ENCODE results near the gene STK24.

DNA sequence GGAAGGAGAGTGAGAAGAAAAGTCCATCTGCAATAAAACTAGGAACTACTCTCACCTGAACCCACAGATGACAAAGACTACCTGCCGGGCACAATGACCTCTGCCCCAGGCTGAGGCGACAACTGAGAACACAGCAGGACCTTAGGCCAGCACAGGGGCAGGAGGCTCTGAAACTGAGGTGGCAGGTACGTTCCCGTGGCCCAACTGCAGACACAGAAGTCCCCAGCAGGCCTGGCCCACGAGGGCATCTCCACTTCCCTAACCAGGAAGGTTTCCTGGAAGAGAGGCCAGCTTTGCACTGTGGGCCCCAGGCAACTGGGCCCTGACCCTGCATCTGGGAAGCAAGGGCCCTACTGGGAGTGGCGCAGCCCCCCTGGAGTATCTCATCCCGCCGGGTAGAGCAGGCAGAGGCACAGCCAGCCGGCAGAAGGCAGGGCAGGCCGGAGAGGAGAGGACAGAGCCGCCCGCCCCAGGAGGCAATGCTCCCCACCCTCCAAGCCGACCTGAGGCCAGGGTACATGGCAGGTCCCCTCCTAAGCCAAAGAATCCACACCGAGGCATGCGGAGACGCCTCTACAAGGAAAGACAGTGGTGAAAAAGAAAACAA is 32.7 kb downstream of the STK24 start:
- TF ChIP-seq FOXM1 (IDR thresholded peaks at IDR 0.05; ENCODE audit: borderline replicate concordance, low read depth) (no peak), EP300 (IDR thresholded peaks at IDR 0.05; ENCODE audit: borderline replicate concordance) (no peak), USF1 (IDR thresholded peaks at IDR 0.05) (no peak), TAF1 (IDR thresholded peaks at IDR 0.05; ENCODE audit: low read depth) (no peak), YY1 (IDR thresholded peaks at IDR 0.05; ENCODE audit: low read depth) (no peak), CREB1 (IDR thresholded peaks at IDR 0.05; ENCODE audit: low read depth) (no peak), RAD21 (IDR thresholded peaks at IDR 0.05; ENCODE audit: low read depth) (no peak), CEBPB (IDR thresholded peaks at IDR 0.05) (no peak), TEAD4 (IDR thresholded peaks at IDR 0.05) (no peak), NFIC (IDR thresholded peaks at IDR 0.05) (no peak), ZBTB7A (IDR thresholded peaks at IDR 0.05; ENCODE audit: low read depth) (no peak), EGR1 (IDR thresholded peaks at IDR 0.05) (no peak)
- TF ChIP-seq, protein P1, sequence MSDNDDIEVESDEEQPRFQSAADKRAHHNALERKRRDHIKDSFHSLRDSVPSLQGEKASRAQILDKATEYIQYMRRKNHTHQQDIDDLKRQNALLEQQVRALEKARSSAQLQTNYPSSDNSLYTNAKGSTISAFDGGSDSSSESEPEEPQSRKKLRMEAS (IDR thresholded peaks at IDR 0.05) = no peak
- TF ChIP-seq, protein P2, sequence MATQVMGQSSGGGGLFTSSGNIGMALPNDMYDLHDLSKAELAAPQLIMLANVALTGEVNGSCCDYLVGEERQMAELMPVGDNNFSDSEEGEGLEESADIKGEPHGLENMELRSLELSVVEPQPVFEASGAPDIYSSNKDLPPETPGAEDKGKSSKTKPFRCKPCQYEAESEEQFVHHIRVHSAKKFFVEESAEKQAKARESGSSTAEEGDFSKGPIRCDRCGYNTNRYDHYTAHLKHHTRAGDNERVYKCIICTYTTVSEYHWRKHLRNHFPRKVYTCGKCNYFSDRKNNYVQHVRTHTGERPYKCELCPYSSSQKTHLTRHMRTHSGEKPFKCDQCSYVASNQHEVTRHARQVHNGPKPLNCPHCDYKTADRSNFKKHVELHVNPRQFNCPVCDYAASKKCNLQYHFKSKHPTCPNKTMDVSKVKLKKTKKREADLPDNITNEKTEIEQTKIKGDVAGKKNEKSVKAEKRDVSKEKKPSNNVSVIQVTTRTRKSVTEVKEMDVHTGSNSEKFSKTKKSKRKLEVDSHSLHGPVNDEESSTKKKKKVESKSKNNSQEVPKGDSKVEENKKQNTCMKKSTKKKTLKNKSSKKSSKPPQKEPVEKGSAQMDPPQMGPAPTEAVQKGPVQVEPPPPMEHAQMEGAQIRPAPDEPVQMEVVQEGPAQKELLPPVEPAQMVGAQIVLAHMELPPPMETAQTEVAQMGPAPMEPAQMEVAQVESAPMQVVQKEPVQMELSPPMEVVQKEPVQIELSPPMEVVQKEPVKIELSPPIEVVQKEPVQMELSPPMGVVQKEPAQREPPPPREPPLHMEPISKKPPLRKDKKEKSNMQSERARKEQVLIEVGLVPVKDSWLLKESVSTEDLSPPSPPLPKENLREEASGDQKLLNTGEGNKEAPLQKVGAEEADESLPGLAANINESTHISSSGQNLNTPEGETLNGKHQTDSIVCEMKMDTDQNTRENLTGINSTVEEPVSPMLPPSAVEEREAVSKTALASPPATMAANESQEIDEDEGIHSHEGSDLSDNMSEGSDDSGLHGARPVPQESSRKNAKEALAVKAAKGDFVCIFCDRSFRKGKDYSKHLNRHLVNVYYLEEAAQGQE (IDR thresholded peaks at IDR 0.05; ENCODE audit: low read depth) = no peak
